Panc1 (cell line): ENCODE data around the gene DMBX1.

Experiments used
- CTCF ChIP-seq: fragments of 450-650 bp; IDR thresholded peaks from 2 replicates; pipeline ENCODE4 v1.5.1; 2017; ENCODE audit warnings: mild to moderate bottlenecking
- POLR2AphosphoS5 ChIP-seq: IDR thresholded peaks from 2 replicates; pipeline ENCODE4 v1.6.1; 2012; ENCODE audit warnings: mild to moderate bottlenecking, low read depth, low read length, moderate library complexity
- REST ChIP-seq, 2 experiments: IDR thresholded peaks; 2 replicates each; pipeline ENCODE4 v1.6.1; 2011 to 2012; ENCODE audit warnings: low read depth in 2 of 2, control low read depth in 1 of 2, low read length in 1 of 2, mild to moderate bottlenecking in 1 of 2, moderate library complexity in 1 of 2; ENCODE audit not compliant: insufficient read depth in 1 of 2
- TCF7L2 ChIP-seq: IDR thresholded peaks from 2 replicates; pipeline ENCODE4 v1.6.1; 2011; ENCODE audit warnings: mild to moderate bottlenecking, low read depth, low read length, inconsistent platforms

- TF ChIP-seq CTCF, result no peak
- no peak for TF ChIP-seq POLR2AphosphoS5
- TF ChIP-seq TCF7L2, result no peak
- TF ChIP-seq REST (IDR thresholded peaks at IDR 0.05; ENCODE audit: insufficient read depth in 1 of 2, low read depth in 2 of 2, low read length in 1 of 2), result no peak
These were observed 28.4 kb upstream of the DMBX1 start for GRCh38 chr1:46461017-46461808.
